Endothelial cell of umbilical vein (primary cell): ENCODE measurements around the gene ERBB2. TPM values are rescaled to one million over a fixed set of nuclear protein-coding genes. Genes with fewer than 3 reads are reported as not detected.

ENCODE experiments used
- BruUV-seq: library from RNA; stranded (reverse); fragments of 400-500 nt; replicated peaks from 2 replicates; lab custom pipeline; 2021; lab: Mats Ljungman, UMichigan
- CTCF ChIA-PET: fragments of 300-600, 350-600 bp; sonication (Branson Sonifier 250); formaldehyde crosslinking; loops from one replicate; lab custom pipeline; 2021; ENCODE audit warnings: antibody characterized with exemption, inconsistent platforms; lab: Charles Lee
- POLR2A ChIA-PET: fragments of 300-600, 350-600 bp; sonication (Branson Sonifier 250); formaldehyde crosslinking; loops from one replicate; lab custom pipeline; 2021; ENCODE audit warnings: antibody characterized with exemption, inconsistent platforms; lab: Charles Lee
- DNase-seq: peaks from one replicate; pipeline ENCODE4 v3.0.0-alpha.2; 2011; ENCODE audit warnings: low read depth, low spot score
- FAIRE-seq: peaks from 2 replicates; lab custom pipeline; 2011; peaks lifted over from hg19 to GRCh38; lab: Jason Lieb, UNC
- H2AFZ ChIP-seq: 2 replicates; pipeline ENCODE4 v1.6.0; 2012; ENCODE audit warnings: low read depth, low read length, control low read depth, inconsistent platforms
- H3K27ac ChIP-seq: 2 replicates; pipeline ENCODE4 v1.5.1; 2011; ENCODE audit warnings: low read depth, mild to moderate bottlenecking, control low read depth, low read length, moderate library complexity; ENCODE audit not compliant: insufficient read depth
- H3K27me3 ChIP-seq, 2 experiments: 2 replicates each; pipeline versions ENCODE4 v1.6.0 to v1.6.1; 2011; ENCODE audit warnings: low read length in 2 of 2, mixed read lengths in 1 of 2; ENCODE audit not compliant: control insufficient read depth in 2 of 2, insufficient read depth in 2 of 2
- H3K36me3 ChIP-seq, 2 experiments: 2 replicates in 1 of 2; 3 replicates in 1 of 2; pipeline ENCODE4 v1.5.1; 2011; ENCODE audit warnings: low read length in 2 of 2, mild to moderate bottlenecking in 1 of 2, moderate library complexity in 1 of 2; ENCODE audit not compliant: control insufficient read depth in 2 of 2, insufficient read depth in 2 of 2; ENCODE audit errors: extremely low read depth in 1 of 2
- H3K4me1 ChIP-seq: 3 replicates; pipeline ENCODE4 v1.5.1; 2011; ENCODE audit warnings: mild to moderate bottlenecking, low read length; ENCODE audit not compliant: control insufficient read depth, insufficient read depth; ENCODE audit errors: extremely low read depth
- H3K4me2 ChIP-seq: 2 replicates; pipeline ENCODE4 v1.6.1; 2011; ENCODE audit warnings: low read length, control low read depth, mixed read lengths; ENCODE audit not compliant: insufficient read depth
- H3K4me3 ChIP-seq, 3 experiments: fragments of 200-600 bp in 1 of 3; sonication (generic), shearing (Covaris generic) in 1 of 3; replicated peaks in 1 of 3; 2 replicates each; pipeline ENCODE4 v1.5.1; 2011 to 2016; ENCODE audit warnings: control low read depth in 3 of 3, low read length in 3 of 3, mild to moderate bottlenecking in 2 of 3, inconsistent platforms in 1 of 3, low read depth in 1 of 3, moderate library complexity in 1 of 3; ENCODE audit not compliant: insufficient read depth in 1 of 3
- H3K79me2 ChIP-seq: 2 replicates; pipeline ENCODE4 v1.6.0; 2012; ENCODE audit warnings: low read length, inconsistent platforms; ENCODE audit not compliant: control insufficient read depth, insufficient read depth
- H3K9ac ChIP-seq: replicated peaks from 2 replicates; pipeline ENCODE3; 2011; ENCODE audit warnings: low read length, control low read depth; ENCODE audit not compliant: insufficient read depth; ENCODE audit errors: extremely low read depth
- H3K9me1 ChIP-seq: replicated peaks from 3 replicates; pipeline ENCODE4 v1.6.0; 2011; ENCODE audit warnings: mild to moderate bottlenecking, low read length; ENCODE audit not compliant: control insufficient read depth, insufficient read depth; ENCODE audit errors: extremely low read depth
- H3K9me3 ChIP-seq: replicated peaks from 2 replicates; pipeline ENCODE4 v1.5.1; 2012; ENCODE audit warnings: low read length, inconsistent platforms; ENCODE audit not compliant: control insufficient read depth, insufficient read depth
- H4K20me1 ChIP-seq: replicated peaks from 2 replicates; pipeline ENCODE3; 2011; ENCODE audit warnings: mild to moderate bottlenecking, low read length; ENCODE audit not compliant: control insufficient read depth, insufficient read depth; ENCODE audit errors: extremely low read depth
- EZH2 ChIP-seq: IDR thresholded peaks from 2 replicates; pipeline ENCODE4 v1.6.1; 2012; ENCODE audit warnings: borderline replicate concordance, low read depth, mild to moderate bottlenecking, moderate library complexity, low read length, inconsistent platforms; ENCODE audit not compliant: severe bottlenecking
- FOS ChIP-seq: IDR thresholded peaks from 2 replicates; pipeline ENCODE4 v1.6.1; 2011; ENCODE audit warnings: mild to moderate bottlenecking, low read length, moderate library complexity, borderline replicate concordance; ENCODE audit not compliant: insufficient read depth
- GATA2 ChIP-seq: IDR thresholded peaks from 2 replicates; pipeline ENCODE4 v1.7.0; 2011; ENCODE audit warnings: low read depth, mild to moderate bottlenecking, moderate library complexity, mixed read lengths, low read length; ENCODE audit not compliant: insufficient read length, insufficient read depth
- JUN ChIP-seq: IDR thresholded peaks from 2 replicates; pipeline ENCODE4 v1.6.1; 2011; ENCODE audit warnings: borderline replicate concordance, low read depth; ENCODE audit not compliant: insufficient read length, insufficient read depth
- MYC ChIP-seq: IDR thresholded peaks from one replicate; pipeline ENCODE4 v1.6.1; 2011; ENCODE audit warnings: mild to moderate bottlenecking, low read depth, low read length
- POLR2A ChIP-seq: IDR thresholded peaks from 2 replicates; pipeline ENCODE4 v1.6.1; 2012; ENCODE audit warnings: low read depth, mild to moderate bottlenecking, control low read depth, low read length
- POLR2AphosphoS5 ChIP-seq: IDR thresholded peaks from 2 replicates; pipeline ENCODE4 v1.6.1; 2012; ENCODE audit warnings: low read depth, mild to moderate bottlenecking, control low read depth, low read length, moderate library complexity; ENCODE audit not compliant: insufficient read depth
- dilution Hi-C: fragments of 300-500 bp; cut with MboI; formaldehyde crosslinking; loops from one replicate; pipeline ENCODE4 v1.15.0; 2019; ENCODE audit warnings: low sequenced_read_pairs; ENCODE audit not compliant: extremely low pct_ligation_motif_present
- intact Hi-C: fragments of 100-400 bp; cut with micrococcal nuclease; formaldehyde crosslinking; loops from one replicate; pipeline ENCODE4 v1.10.0; 2022
- polyA plus RNA-seq, 4 experiments: library from polyadenylated mRNA; depleted of rRNA in 3 of 4; stranded (reverse) in 3 of 4; unstranded in 1 of 4; fragments of >200 nt; gene quantifications; 2 replicates each; pipeline versions ENCODE4 v1.2.1 to v1.2.3, GENCODE V29; 2011 to 2012; ENCODE audit warnings: missing spikeins in 1 of 4
- total RNA-seq: library from RNA; stranded (reverse); gene quantifications from 2 replicates; pipeline ENCODE4 v1.2.3, GENCODE V29; 2021
- TF ChIP-seq, protein P1 (sequence below): IDR thresholded peaks from 2 replicates; pipeline ENCODE4 v1.6.1; 2011; ENCODE audit not compliant: insufficient read depth, insufficient read length
- TF ChIP-seq, protein P2 (sequence below), 2 donors: IDR thresholded peaks; 1 replicate in 1 of 2; 2 replicates in 1 of 2; pipeline ENCODE4 v1.5.1; 2011; ENCODE audit warnings: low read length in 2 of 2, mild to moderate bottlenecking in 2 of 2, moderate library complexity in 2 of 2, control low read depth in 1 of 2, inconsistent platforms in 1 of 2, low read depth in 1 of 2; ENCODE audit not compliant: insufficient read depth in 1 of 2; ENCODE audit errors: extremely low read depth in 1 of 2

The ERBB2 gene
- total and polyA plus RNA-seq, 2 donors (not counting 3 experiments of a cell fraction or from before 2014, with no cell fraction given), result 20.6 to 32.9 TPM

DNA sequence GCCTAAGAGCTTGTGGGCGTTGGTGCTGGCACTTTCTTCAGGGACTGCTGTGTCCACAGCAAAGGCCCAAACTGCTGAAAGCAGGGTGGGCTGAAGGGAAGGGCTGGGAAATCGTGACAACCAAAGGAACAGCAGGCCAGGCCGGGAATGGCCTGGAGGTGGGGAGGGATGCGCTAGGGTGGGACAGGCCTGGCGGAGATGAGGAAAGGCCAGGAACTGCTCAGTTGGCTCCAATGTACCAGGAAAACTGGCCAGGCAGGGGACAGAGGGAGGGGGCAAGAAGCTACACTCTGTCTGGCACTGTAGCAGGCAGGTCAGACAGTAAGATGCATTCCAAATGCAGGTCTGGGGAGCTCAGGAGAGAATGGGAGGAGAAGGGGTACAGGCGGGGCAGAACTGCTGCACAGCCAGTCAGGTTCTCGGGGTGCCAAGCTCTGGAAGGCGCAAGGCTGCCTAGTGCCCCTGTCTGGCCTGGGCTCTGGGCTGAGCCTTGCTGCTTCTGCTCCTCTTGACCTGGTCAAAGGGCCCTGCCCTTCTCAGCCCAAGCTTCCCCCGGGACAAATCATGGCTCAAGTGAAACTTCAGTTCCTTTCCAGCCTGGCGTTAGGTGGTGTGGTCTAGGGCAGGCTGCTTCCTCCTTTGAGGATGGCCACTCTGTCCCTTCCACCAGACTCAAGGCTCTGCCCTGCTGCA is 24.3 kb upstream of the ERBB2 start:
- no peak overlapping the region for H3K27ac ChIP-seq
- intact Hi-C loops, result no loop called here
- H2AFZ ChIP-seq, result no peak overlapping the region
- no peaks in the 10 kb centered on the region for H3K79me2 ChIP-seq
- H3K4me1 ChIP-seq, result no peaks in the 10 kb centered on the region
- H4K20me1 ChIP-seq, result no peaks in the 10 kb centered on the region
- dilution Hi-C loops, result no loop called here
- no peaks in the 10 kb centered on the region for H3K9me1 ChIP-seq
- CTCF ChIA-PET, result interaction anchor here (0.7 to 13.1 kb wide), 6 partner anchors 9 to 56 kb away, joined by 3 to 291 read pairs (median 4); partner anchors contain the start of gene ERBB2
- H3K9ac ChIP-seq, result no peak overlapping the region
- POLR2A ChIA-PET, result no interaction called here
- H3K36me3 ChIP-seq, result no peaks in the 10 kb centered on the region
- FAIRE-seq, result no peak
- TF ChIP-seq EZH2 (no peak), GATA2 (no peak), POLR2A (no peak), JUN (no peak), POLR2AphosphoS5 (no peak), MYC (no peak), FOS (no peak)
- TF ChIP-seq, protein P1, sequence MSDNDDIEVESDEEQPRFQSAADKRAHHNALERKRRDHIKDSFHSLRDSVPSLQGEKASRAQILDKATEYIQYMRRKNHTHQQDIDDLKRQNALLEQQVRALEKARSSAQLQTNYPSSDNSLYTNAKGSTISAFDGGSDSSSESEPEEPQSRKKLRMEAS, result no peak
- TF ChIP-seq, protein P2, sequence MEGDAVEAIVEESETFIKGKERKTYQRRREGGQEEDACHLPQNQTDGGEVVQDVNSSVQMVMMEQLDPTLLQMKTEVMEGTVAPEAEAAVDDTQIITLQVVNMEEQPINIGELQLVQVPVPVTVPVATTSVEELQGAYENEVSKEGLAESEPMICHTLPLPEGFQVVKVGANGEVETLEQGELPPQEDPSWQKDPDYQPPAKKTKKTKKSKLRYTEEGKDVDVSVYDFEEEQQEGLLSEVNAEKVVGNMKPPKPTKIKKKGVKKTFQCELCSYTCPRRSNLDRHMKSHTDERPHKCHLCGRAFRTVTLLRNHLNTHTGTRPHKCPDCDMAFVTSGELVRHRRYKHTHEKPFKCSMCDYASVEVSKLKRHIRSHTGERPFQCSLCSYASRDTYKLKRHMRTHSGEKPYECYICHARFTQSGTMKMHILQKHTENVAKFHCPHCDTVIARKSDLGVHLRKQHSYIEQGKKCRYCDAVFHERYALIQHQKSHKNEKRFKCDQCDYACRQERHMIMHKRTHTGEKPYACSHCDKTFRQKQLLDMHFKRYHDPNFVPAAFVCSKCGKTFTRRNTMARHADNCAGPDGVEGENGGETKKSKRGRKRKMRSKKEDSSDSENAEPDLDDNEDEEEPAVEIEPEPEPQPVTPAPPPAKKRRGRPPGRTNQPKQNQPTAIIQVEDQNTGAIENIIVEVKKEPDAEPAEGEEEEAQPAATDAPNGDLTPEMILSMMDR (IDR thresholded peaks at IDR 0.05; ENCODE audit: extremely low read depth in 1 of 2, insufficient read depth in 1 of 2, low read depth in 1 of 2, low read length in 2 of 2), result no peak
- BruUV-seq, result no TSS peak
- no peaks in the 10 kb centered on the region for H3K9me3 ChIP-seq
- no peak for DNase-seq
- no peak overlapping the region for H3K4me3 ChIP-seq
- H3K4me2 ChIP-seq, result no peak overlapping the region
- H3K27me3 ChIP-seq, result no peaks in the 10 kb centered on the region
